Neural progenitor cell (in vitro differentiated cells): ENCODE data around the gene B3GNT5.

Source experiments
- EZH2 ChIP-seq: fragments of 200-600 bp; sonication (generic); IDR thresholded peaks from 2 replicates; pipeline ENCODE4 v1.6.1; 2017; ENCODE audit warnings: antibody characterized with exemption, mild to moderate bottlenecking, moderate library complexity
- EZH2phosphoT487 ChIP-seq: fragments of 200-600 bp; sonication (generic); IDR thresholded peaks from 2 replicates; pipeline ENCODE4 v1.6.1; 2017; ENCODE audit warnings: antibody characterized with exemption
- TF ChIP-seq, protein P1 (sequence below): fragments of 200-600 bp; sonication (generic); IDR thresholded peaks from 2 replicates; pipeline ENCODE4 v1.5.1; 2017; ENCODE audit warnings: antibody characterized with exemption, mild to moderate bottlenecking

DNA sequence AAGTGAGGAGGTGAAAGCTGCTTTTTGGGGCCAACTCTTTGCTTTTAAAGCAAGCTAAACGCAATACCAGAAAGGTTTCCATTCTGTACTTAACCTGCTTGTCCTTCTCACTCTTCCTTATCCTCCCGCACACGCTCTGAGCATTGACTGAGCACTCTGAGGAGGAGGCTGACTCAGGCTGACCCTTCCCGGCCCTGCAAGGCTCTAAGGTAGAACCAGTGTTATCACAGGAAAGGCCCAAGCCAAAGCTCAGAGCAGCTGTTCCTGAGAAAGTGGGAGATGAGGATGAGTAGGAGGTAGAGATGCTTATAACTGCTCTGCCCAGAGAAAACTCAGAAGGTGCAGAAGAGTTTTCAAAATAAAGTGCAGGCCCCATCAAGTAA lies 2.3 kb downstream of the B3GNT5 start:
- TF ChIP-seq, protein P1, sequence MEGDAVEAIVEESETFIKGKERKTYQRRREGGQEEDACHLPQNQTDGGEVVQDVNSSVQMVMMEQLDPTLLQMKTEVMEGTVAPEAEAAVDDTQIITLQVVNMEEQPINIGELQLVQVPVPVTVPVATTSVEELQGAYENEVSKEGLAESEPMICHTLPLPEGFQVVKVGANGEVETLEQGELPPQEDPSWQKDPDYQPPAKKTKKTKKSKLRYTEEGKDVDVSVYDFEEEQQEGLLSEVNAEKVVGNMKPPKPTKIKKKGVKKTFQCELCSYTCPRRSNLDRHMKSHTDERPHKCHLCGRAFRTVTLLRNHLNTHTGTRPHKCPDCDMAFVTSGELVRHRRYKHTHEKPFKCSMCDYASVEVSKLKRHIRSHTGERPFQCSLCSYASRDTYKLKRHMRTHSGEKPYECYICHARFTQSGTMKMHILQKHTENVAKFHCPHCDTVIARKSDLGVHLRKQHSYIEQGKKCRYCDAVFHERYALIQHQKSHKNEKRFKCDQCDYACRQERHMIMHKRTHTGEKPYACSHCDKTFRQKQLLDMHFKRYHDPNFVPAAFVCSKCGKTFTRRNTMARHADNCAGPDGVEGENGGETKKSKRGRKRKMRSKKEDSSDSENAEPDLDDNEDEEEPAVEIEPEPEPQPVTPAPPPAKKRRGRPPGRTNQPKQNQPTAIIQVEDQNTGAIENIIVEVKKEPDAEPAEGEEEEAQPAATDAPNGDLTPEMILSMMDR, result no peak
- no peak for TF ChIP-seq EZH2
- no peak for TF ChIP-seq EZH2phosphoT487
